A549 (cell line): ENCODE results near the gene OTULIN.

Experiments
- BHLHE40 ChIP-seq: IDR thresholded peaks from 2 replicates; pipeline ENCODE4 v1.6.1; 2012; ENCODE audit warnings: low read depth, low read length, inconsistent platforms
- CHD2 ChIP-seq: fragments of 150-350 bp; IDR thresholded peaks from 2 replicates; pipeline ENCODE4 v1.6.1; 2014; ENCODE audit warnings: low read length; ENCODE audit not compliant: partially characterized antibody
- CTCF ChIP-seq: fragments of >200 bp; sonication (Bioruptor Twin); formaldehyde crosslinking; IDR thresholded peaks from 3 replicates; pipeline ENCODE4 v1.5.1; 2016
- EP300 ChIP-seq, 2 experiments: fragments of >200 bp; sonication (Bioruptor Twin); formaldehyde crosslinking; IDR thresholded peaks; 2 replicates in 1 of 2; 3 replicates in 1 of 2; pipeline ENCODE4 v1.6.1; 2016 to 2017
- KDM1A ChIP-seq: fragments of 200-600 bp; sonication (generic); IDR thresholded peaks from 2 replicates; pipeline ENCODE4 v1.6.1; 2016; ENCODE audit warnings: low read depth, mild to moderate bottlenecking
- KDM5A ChIP-seq: fragments of 200-600 bp; sonication (generic); IDR thresholded peaks from 2 replicates; pipeline ENCODE4 v1.6.1; 2016; ENCODE audit warnings: antibody characterized with exemption, mild to moderate bottlenecking
- POLR2A ChIP-seq: IDR thresholded peaks from 2 replicates; pipeline ENCODE4 v1.6.1; 2012; ENCODE audit warnings: mild to moderate bottlenecking, low read length
- POLR2AphosphoS2 ChIP-seq: conservative IDR thresholded peaks from 2 replicates; pipeline ENCODE4 v1.6.1; 2012; ENCODE audit warnings: low read length, improper control_type of control experiment, inconsistent platforms
- TF ChIP-seq, protein P1 (sequence below): IDR thresholded peaks from 2 replicates; pipeline ENCODE4 v1.6.1; 2012; ENCODE audit warnings: low read depth, borderline replicate concordance

DNA sequence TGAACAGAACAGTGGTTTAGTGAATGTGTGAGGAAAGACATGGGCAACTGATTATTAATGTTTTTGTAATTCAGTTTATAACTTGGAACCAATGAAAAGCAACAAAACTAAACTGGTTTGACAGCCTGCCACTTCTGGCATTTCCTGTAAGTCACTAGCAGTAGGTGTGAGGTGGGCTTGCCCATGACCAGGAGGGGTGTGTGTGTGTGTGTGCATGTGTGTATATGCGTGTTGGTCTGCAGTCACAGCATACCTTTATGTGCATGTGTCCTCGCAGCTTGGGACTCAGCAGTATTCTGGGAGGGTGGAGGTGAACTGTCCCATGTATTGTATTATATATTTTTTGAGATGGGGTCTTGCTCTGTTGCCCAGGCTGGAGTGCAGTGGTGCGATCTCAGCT, 32.3 kb downstream of the OTULIN start:
- no peak for TF ChIP-seq CHD2
- TF ChIP-seq KDM1A = no peak
- no peak for TF ChIP-seq CTCF
- TF ChIP-seq KDM5A = no peak
- TF ChIP-seq EP300 (IDR thresholded peaks at IDR 0.05) = no peak
- no peak for TF ChIP-seq POLR2A
- TF ChIP-seq, protein P1, sequence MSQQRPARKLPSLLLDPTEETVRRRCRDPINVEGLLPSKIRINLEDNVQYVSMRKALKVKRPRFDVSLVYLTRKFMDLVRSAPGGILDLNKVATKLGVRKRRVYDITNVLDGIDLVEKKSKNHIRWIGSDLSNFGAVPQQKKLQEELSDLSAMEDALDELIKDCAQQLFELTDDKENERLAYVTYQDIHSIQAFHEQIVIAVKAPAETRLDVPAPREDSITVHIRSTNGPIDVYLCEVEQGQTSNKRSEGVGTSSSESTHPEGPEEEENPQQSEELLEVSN = no peak
- TF ChIP-seq POLR2AphosphoS2 = no peak
- TF ChIP-seq BHLHE40 = no peak
